Kidney (tissue), 14 donors: ENCODE results near the gene PKNOX2. TPM values are rescaled to one million over a fixed set of nuclear protein-coding genes. Genes with fewer than 3 reads are reported as not detected.

Experiments used
- DNase-seq, 5 donors: peaks; one replicate each; pipeline ENCODE4 v3.0.0-alpha.2; 2013 to 2020
- FAIRE-seq: peaks from 2 replicates; lab custom pipeline; 2012; peaks lifted over from hg19 to GRCh38; lab: Jason Lieb, UNC
- H3K27ac ChIP-seq, 2 donors: one replicate each; pipeline ENCODE4 v1.7.0; 2013; ENCODE audit warnings: low read depth in 2 of 2, low read length in 2 of 2, inconsistent platforms in 1 of 2
- H3K27me3 ChIP-seq: one replicate; pipeline ENCODE4 v1.7.1; 2013; ENCODE audit warnings: low read length, inconsistent platforms; ENCODE audit not compliant: control insufficient read depth, insufficient read depth
- H3K36me3 ChIP-seq, 3 donors: one replicate each; pipeline versions ENCODE4 v1.7.0 to v1.7.1; 2013; ENCODE audit warnings: low read length in 3 of 3, control low read depth in 1 of 3, inconsistent platforms in 1 of 3; ENCODE audit not compliant: insufficient read depth in 3 of 3, control insufficient read depth in 2 of 3
- H3K4me1 ChIP-seq, 3 donors: one replicate each; pipeline versions ENCODE4 v1.7.0 to v1.7.1; 2013; ENCODE audit warnings: low read length in 3 of 3, inconsistent platforms in 1 of 3, low read depth in 1 of 3; ENCODE audit not compliant: control insufficient read depth in 2 of 3, insufficient read depth in 2 of 3
- H3K4me3 ChIP-seq, 3 donors: one replicate each; pipeline versions ENCODE4 v1.7.0 to v1.8.1; 2013; ENCODE audit warnings: low read length in 3 of 3, control low read depth in 1 of 3, inconsistent platforms in 1 of 3
- H3K9ac ChIP-seq, 3 donors: one replicate each; pipeline versions ENCODE4 v1.7.0 to v1.7.1; 2013; ENCODE audit warnings: low read length in 3 of 3, control low read depth in 1 of 3, inconsistent platforms in 1 of 3
- H3K9me3 ChIP-seq, 3 donors: one replicate each; pipeline versions ENCODE4 v1.7.0 to v1.7.1; 2013; ENCODE audit warnings: low read length in 3 of 3, control low read depth in 1 of 3, inconsistent platforms in 1 of 3; ENCODE audit not compliant: control insufficient read depth in 2 of 3, insufficient read depth in 1 of 3
- CTCF ChIP-seq: IDR thresholded peaks from 3 replicates; pipeline ENCODE4 v1.5.1; 2012; ENCODE audit warnings: mild to moderate bottlenecking, moderate library complexity, borderline replicate concordance; ENCODE audit not compliant: insufficient read depth; ENCODE audit errors: extremely low read depth
- intact Hi-C: fragments of 100-400 bp; cut with DNase I; formaldehyde crosslinking; loops from one replicate; pipeline ENCODE4 v1.11.1; 2022
- polyA plus RNA-seq: library from polyadenylated mRNA; stranded (reverse); fragments of 350-450 nt; fragmentation: Illumina TruSeq; extraction: RNeasy Lipid Tissue Mini Kit (QIAGEN cat#74804); gene quantifications from one replicate; pipeline ENCODE4 v1.2.3, GENCODE V29; 2014; ENCODE audit warnings: low read depth, low replicate concordance; ENCODE audit not compliant: insufficient read depth
- total RNA-seq: library from RNA; stranded (reverse); fragmentation: NEBNext Ultra II Directional; extraction: Animal tissue kit (Norgen Biotek cat#: 25700); gene quantifications from one replicate; pipeline ENCODE4 v1.2.1, GENCODE V29; 2021
- donor health status: control.
- donor health status: control.
- donor health status: control.
- donor health status: control.
- donor health status: control.
- donor health status: DM: yes; HTN: yes; CAD: no.
- donor health status: Normal renal cell carcinoma (clear cell type).

PKNOX2 gene
- total and polyA plus RNA-seq, 2 donors from 2014 or later = 1.5 to 6.0 TPM

GRCh38 chr11:125348674-125349309 is 184.2 kb downstream of the PKNOX2 start:
- Histone ChIP-seq H3K9ac (no peak overlapping the region), H3K4me3 (no peak overlapping the region), H3K9me3 (no peaks in the 10 kb centered on the region), H3K36me3 (no peaks in the 10 kb centered on the region), H3K27me3 (no peaks in the 10 kb centered on the region), H3K27ac (no peak overlapping the region), H3K4me1 (peaks cover 0 to 8% (median 2%) of the 10 kb centered on the region in 3 donors)
- FAIRE-seq = no peak
- TF ChIP-seq CTCF = peak; percentile 71
- peak in 4 of 5 donors; percentile 76 to 82 (median 78) for DNase-seq
- intact Hi-C loops = loop anchor here (5.0 kb wide), 1 partner anchor 186 kb away; the partner anchor contains the start of gene PKNOX2

- H3K4me3 ChIP-seq = no peak overlapping the region
- H3K27ac ChIP-seq = no peak overlapping the region
- TF ChIP-seq CTCF = no peak
- no peak for DNase-seq
- no peak for FAIRE-seq
- H3K4me1 ChIP-seq = peaks cover 0 to 5% (median under 1%) of the 10 kb centered on the region in 3 donors
- intact Hi-C loops = no loop called here
- no peaks in the 10 kb centered on the region for H3K9me3 ChIP-seq
- no peak overlapping the region for H3K9ac ChIP-seq
- H3K27me3 ChIP-seq = no peaks in the 10 kb centered on the region
- H3K36me3 ChIP-seq = no peaks in the 10 kb centered on the region
Observed at GRCh38 chr11:125350206-125351032, 185.9 kb downstream of the PKNOX2 start.

- Histone ChIP-seq H3K27me3 (no peaks in the 10 kb centered on the region), H3K27ac (no peak overlapping the region), H3K9ac (no peak overlapping the region), H3K4me3 (no peak overlapping the region), H3K36me3 (no peaks in the 10 kb centered on the region), H3K4me1 (no peaks in the 10 kb centered on the region), H3K9me3 (no peaks in the 10 kb centered on the region)
- FAIRE-seq (no peak), DNase-seq (peak in 4 of 5 donors; percentile 82 to 92 (median 88))
- no peak for TF ChIP-seq CTCF
- intact Hi-C loops = no loop called here
Observed at GRCh38 chr11:125351033-125351867, 186.7 kb downstream of the PKNOX2 start.
